ENCODE results near the gene SFXN3.

- no peak for TF ChIP-seq GATA3 (IDR thresholded peaks at IDR 0.05; ENCODE audit: low read depth, low read length)
- TF ChIP-seq GATA2 (IDR thresholded peaks at IDR 0.05; ENCODE audit: low read depth, low read length) = no peak
These were observed 25.0 kb upstream of the SFXN3 start for GRCh38 chr10:101005869-101006567.

Measured in SH-SY5Y (cell line).